CD4-positive, alpha-beta T cell (primary cell): ENCODE results near the gene MYH7. TPM values are rescaled to one million over a fixed set of nuclear protein-coding genes. Genes with fewer than 3 reads are reported as not detected.

Experiments used
- ATAC-seq: fragments of 200-7000 bp; cut with Tn5 transposase; one replicate; pipeline ENCODE4 v1.10.0; 2022; ENCODE audit warnings: mild to moderate bottlenecking; ENCODE audit not compliant: poor library complexity
- CTCF ChIA-PET: fragments of 350-600 bp; sonication (Branson Sonifier 250); formaldehyde crosslinking; loops from one replicate; lab custom pipeline; 2021; ENCODE audit warnings: antibody characterized with exemption, inconsistent platforms; lab: Charles Lee
- POLR2A ChIA-PET: fragments of 350-600 bp; sonication (Branson Sonifier 250); formaldehyde crosslinking; loops from one replicate; lab custom pipeline; 2021; ENCODE audit warnings: antibody characterized with exemption, inconsistent platforms; lab: Charles Lee
- DNase-seq, 14 experiments: peaks; one replicate each; pipeline ENCODE4 v3.0.0-alpha.2; 2013 to 2020; ENCODE audit warnings: mixed read lengths in 2 of 14
- H3K27ac ChIP-seq, 2 donors: one replicate each; pipeline versions ENCODE4 v1.5.1 to v1.7.0; 2013; ENCODE audit warnings: low read length in 2 of 2, low read depth in 1 of 2, mild to moderate bottlenecking in 1 of 2
- H3K27me3 ChIP-seq, 2 experiments: 1 replicate in 1 of 2; 2 replicates in 1 of 2; pipeline versions ENCODE4 v1.6.1 to v1.7.0; 2013; ENCODE audit warnings: low read length in 2 of 2, control low read depth in 1 of 2, mild to moderate bottlenecking in 1 of 2, moderate library complexity in 1 of 2; ENCODE audit not compliant: insufficient read depth in 2 of 2, control insufficient read depth in 1 of 2
- H3K36me3 ChIP-seq: one replicate; pipeline ENCODE4 v1.6.1; 2013; ENCODE audit warnings: low read length, control low read depth; ENCODE audit not compliant: insufficient read depth
- H3K4me1 ChIP-seq: one replicate; pipeline ENCODE4 v1.6.1; 2013; ENCODE audit warnings: low read length, control low read depth; ENCODE audit not compliant: insufficient read depth
- H3K4me3 ChIP-seq: one replicate; pipeline ENCODE4 v1.5.1; 2013; ENCODE audit warnings: mild to moderate bottlenecking, low read length, moderate library complexity
- H3K9me3 ChIP-seq, 2 experiments: 1 replicate in 1 of 2; 2 replicates in 1 of 2; pipeline versions ENCODE4 v1.6.1 to v1.7.0; 2013; ENCODE audit warnings: low read length in 2 of 2, mild to moderate bottlenecking in 2 of 2, control low read depth in 1 of 2, moderate library complexity in 1 of 2; ENCODE audit not compliant: control insufficient read depth in 1 of 2, insufficient read depth in 1 of 2
- H3K27ac Mint-ChIP-seq: one replicate; pipeline ENCODE4 v1.8.0; 2020; ENCODE audit warnings: mixed read lengths
- H3K27me3 Mint-ChIP-seq: one replicate; pipeline ENCODE4 v1.8.0; 2021; ENCODE audit warnings: mixed read lengths
- H3K36me3 Mint-ChIP-seq: one replicate; pipeline ENCODE4 v1.8.0; 2021; ENCODE audit warnings: low read depth, mixed read lengths
- H3K4me1 Mint-ChIP-seq: one replicate; pipeline ENCODE4 v1.8.0; 2021; ENCODE audit warnings: low read depth, mixed read lengths
- H3K4me3 Mint-ChIP-seq: one replicate; pipeline ENCODE4 v1.8.0; 2020; ENCODE audit warnings: mild to moderate bottlenecking, mixed read lengths
- H3K9me3 Mint-ChIP-seq: one replicate; pipeline ENCODE4 v1.8.0; 2020; ENCODE audit warnings: mixed read lengths
- intact Hi-C, 2 experiments: fragments of 100-400 bp; cut with DNase I in 1 of 2; cut with micrococcal nuclease in 1 of 2; formaldehyde crosslinking; loops; one replicate each; pipeline versions ENCODE4 v1.15.1 to v1.9.0; 2023 to 2025; cut with DNase I, micrococcal nuclease
- total RNA-seq, 174 experiments: library from RNA in 2 of 174; stranded (reverse) in 2 of 174; gene quantifications; one replicate each; pipeline ENCODE4 v1.2.3 and lab custom pipeline; 2021 to 2026
- TF ChIP-seq, protein P1 (sequence below): fragments of 200-600 bp; IDR thresholded peaks from one replicate; pipeline ENCODE4 v1.8.0; 2022; ENCODE audit warnings: antibody characterized with exemption, mild to moderate bottlenecking

MYH7 gene
- total RNA-seq, 2 experiments from 2014 or later = not detected

DNA sequence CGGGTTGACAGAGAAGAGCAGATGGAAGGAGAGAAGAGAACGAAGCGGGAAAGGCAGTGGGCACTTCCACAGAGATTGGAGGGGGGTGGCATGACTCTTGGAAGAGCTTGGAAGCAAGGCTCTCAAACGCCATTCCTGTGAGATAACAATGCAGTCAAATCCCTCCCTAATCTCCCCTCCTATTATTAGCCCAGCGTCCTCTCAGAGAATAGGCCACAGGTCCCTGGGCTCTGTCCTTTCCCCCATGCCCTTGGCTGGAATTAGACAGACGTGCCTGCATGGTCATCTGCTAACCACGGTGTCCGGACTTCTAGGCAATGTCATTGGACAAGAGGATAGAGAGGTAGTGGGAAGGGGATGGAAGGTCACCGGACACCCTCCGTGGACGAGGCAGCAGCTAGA, 8.0 kb upstream of the MYH7 start:
- Histone ChIP-seq H3K4me3 (no peak overlapping the region), H3K9me3 (no peaks in the 10 kb centered on the region), H3K4me1 (no peaks in the 10 kb centered on the region), H3K27me3 (no peaks in the 10 kb centered on the region), H3K36me3 (no peaks in the 10 kb centered on the region), H3K27ac (no peak overlapping the region)
- H3K4me3 Mint-ChIP-seq = no peak overlapping the region
- H3K9me3 Mint-ChIP-seq = no peaks in the 10 kb centered on the region
- H3K27me3 Mint-ChIP-seq = peaks cover 12% of the 10 kb centered on the region
- no peak for DNase-seq
- CTCF ChIA-PET = no interaction called here
- H3K36me3 Mint-ChIP-seq = no peaks in the 10 kb centered on the region
- POLR2A ChIA-PET = no interaction called here
- ATAC-seq = no peak
- intact Hi-C loops = no loop called here
- H3K27ac Mint-ChIP-seq = no peak overlapping the region
- TF ChIP-seq, protein P1, sequence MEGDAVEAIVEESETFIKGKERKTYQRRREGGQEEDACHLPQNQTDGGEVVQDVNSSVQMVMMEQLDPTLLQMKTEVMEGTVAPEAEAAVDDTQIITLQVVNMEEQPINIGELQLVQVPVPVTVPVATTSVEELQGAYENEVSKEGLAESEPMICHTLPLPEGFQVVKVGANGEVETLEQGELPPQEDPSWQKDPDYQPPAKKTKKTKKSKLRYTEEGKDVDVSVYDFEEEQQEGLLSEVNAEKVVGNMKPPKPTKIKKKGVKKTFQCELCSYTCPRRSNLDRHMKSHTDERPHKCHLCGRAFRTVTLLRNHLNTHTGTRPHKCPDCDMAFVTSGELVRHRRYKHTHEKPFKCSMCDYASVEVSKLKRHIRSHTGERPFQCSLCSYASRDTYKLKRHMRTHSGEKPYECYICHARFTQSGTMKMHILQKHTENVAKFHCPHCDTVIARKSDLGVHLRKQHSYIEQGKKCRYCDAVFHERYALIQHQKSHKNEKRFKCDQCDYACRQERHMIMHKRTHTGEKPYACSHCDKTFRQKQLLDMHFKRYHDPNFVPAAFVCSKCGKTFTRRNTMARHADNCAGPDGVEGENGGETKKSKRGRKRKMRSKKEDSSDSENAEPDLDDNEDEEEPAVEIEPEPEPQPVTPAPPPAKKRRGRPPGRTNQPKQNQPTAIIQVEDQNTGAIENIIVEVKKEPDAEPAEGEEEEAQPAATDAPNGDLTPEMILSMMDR = no peak
- H3K4me1 Mint-ChIP-seq = no peaks in the 10 kb centered on the region

- H3K4me1 ChIP-seq = no peaks in the 10 kb centered on the region
- H3K27ac ChIP-seq = no peak overlapping the region
- no peaks in the 10 kb centered on the region for H3K27me3 ChIP-seq
- ATAC-seq = no peak
- no peak overlapping the region for H3K4me3 Mint-ChIP-seq
- intact Hi-C loops = no loop called here
- H3K9me3 ChIP-seq = no peaks in the 10 kb centered on the region
- H3K36me3 Mint-ChIP-seq = no peaks in the 10 kb centered on the region
- no peaks in the 10 kb centered on the region for H3K9me3 Mint-ChIP-seq
- TF ChIP-seq, protein P1 = no peak
- peaks cover 5% of the 10 kb centered on the region for H3K4me1 Mint-ChIP-seq
- ChIA-PET POLR2A (no interaction called here), CTCF (no interaction called here)
- H3K36me3 ChIP-seq = no peaks in the 10 kb centered on the region
- H3K27ac Mint-ChIP-seq = no peak overlapping the region
- DNase-seq = no peak
- H3K27me3 Mint-ChIP-seq = peaks cover 11% of the 10 kb centered on the region
- H3K4me3 ChIP-seq = no peak overlapping the region
These were observed 7.4 kb upstream of the MYH7 start for GRCh38 chr14:23442721-23443356.

GRCh38 chr14:23441076-23441475, 5.6 kb upstream of the MYH7 start:
- Mint-ChIP-seq H3K27ac (no peak overlapping the region), H3K9me3 (no peaks in the 10 kb centered on the region), H3K36me3 (no peaks in the 10 kb centered on the region), H3K4me3 (no peak overlapping the region), H3K4me1 (peaks cover 7% of the 10 kb centered on the region), H3K27me3 (peaks cover 11% of the 10 kb centered on the region)
- H3K27ac ChIP-seq = no peak overlapping the region
- H3K4me3 ChIP-seq = no peak overlapping the region
- ChIA-PET CTCF (no interaction called here), POLR2A (no interaction called here)
- H3K4me1 ChIP-seq = no peaks in the 10 kb centered on the region
- intact Hi-C loops = no loop called here
- H3K36me3 ChIP-seq = no peaks in the 10 kb centered on the region
- no peaks in the 10 kb centered on the region for H3K9me3 ChIP-seq
- H3K27me3 ChIP-seq = no peaks in the 10 kb centered on the region
- ATAC-seq = no peak
- no peak for DNase-seq
- TF ChIP-seq, protein P1 = no peak
